AG04449 (cell line): ENCODE results near the gene HOXC11.

Experiments
- CTCF ChIA-PET: fragments of 350-600 bp; formaldehyde crosslinking; extraction: SDS; loops from one replicate; lab custom pipeline; 2021; ENCODE audit warnings: antibody characterized with exemption; lab: Yijun Ruan, JAX
- POLR2A ChIA-PET: fragments of 400-600, 350-600 bp; formaldehyde crosslinking; extraction: SDS; loops from one replicate; lab custom pipeline; 2020; ENCODE audit warnings: antibody characterized with exemption, inconsistent platforms; lab: Yijun Ruan, JAX
- DNase-seq: peaks from one replicate; pipeline ENCODE4 v3.0.0-alpha.2; 2010; ENCODE audit warnings: low read depth, low spot score
- H3K4me3 ChIP-seq: 2 replicates; pipeline ENCODE4 v1.5.1; 2011; ENCODE audit warnings: low read depth, mild to moderate bottlenecking, control low read depth, low read length
- CTCF ChIP-seq: IDR thresholded peaks from one replicate; pipeline ENCODE4 v1.5.1; 2011; ENCODE audit warnings: mild to moderate bottlenecking, moderate library complexity, low read length, control low read depth, inconsistent platforms; ENCODE audit not compliant: insufficient read depth; ENCODE audit errors: missing control alignments

HOXC11 gene

DNA sequence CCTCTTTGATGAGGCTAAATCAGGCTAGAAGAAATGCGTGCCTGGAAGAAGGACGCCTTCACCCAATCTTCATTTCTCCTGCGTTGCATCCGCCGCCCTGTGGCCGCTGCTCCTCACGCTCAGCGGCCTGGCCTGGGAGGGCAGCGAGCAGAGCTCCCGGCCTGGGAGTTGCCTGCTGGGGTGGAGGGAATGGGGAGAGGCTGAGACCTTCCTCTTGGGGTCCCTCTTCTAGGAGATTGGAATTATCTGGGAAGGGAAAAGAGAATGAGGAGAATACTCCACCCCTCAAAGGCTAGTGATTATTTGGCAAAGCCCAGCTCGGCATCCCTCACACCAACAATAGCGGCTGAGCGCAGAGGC lies 20.6 kb upstream of the HOXC11 start:
- no peak overlapping the region for H3K4me3 ChIP-seq
- ChIA-PET POLR2A (no interaction called here), CTCF (interaction anchor here (1.3 to 1.5 kb wide), 2 partner anchors 9 to 12 kb away, joined by 3 to 6 read pairs; no protein-coding TSS in a partner anchor)
- no peak for DNase-seq
- TF ChIP-seq CTCF: no peak

DNA sequence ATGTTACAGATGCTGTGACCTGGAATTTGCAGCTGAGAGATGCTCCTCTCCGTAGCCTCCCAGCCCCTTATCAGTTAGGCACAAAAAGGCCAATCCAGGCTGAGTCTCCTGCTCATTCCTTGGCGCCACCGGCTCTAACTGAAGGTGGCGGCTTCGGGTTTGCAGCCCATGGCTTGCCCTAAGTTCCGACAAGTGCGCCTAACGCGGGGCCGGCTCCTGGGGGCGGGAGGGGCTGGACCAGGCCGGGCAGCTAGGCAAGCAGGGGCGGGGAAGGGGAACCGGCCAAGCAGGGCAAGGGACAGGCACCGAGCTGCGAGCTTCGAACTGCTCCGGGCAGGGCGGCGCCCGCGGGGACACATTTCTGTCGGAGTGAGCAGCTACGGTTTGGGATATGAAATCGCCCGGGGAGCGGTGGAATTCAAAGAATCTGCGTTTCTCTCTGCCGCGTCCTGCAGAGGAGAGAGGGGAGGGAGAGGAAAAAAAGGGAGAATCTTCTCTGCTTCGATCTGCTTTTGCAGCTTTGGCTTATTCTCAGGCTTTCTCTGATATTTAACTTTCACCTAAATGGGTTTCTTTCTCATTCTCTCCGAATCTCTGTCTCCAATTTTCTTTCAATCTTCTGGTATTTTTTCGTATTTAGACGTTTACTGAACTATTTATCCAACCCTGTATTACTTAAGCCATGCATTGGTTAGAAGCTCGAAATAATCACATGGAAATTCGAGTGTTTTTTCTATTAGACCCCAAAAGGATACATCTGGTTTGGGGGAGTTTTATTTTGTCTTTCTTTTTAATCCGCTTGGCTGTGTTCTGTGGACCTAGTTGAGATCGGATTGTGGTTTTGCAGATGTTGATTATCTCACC lies 19.8 kb upstream of the HOXC11 start:
- no peak overlapping the region for H3K4me3 ChIP-seq
- no peak for DNase-seq
- TF ChIP-seq CTCF: no peak
- ChIA-PET POLR2A (no interaction called here), CTCF (interaction anchor here (1.1 to 1.8 kb wide), 3 partner anchors 9 to 207 kb away, joined by 3 to 6 read pairs (median 3); no protein-coding TSS in a partner anchor)

- ChIA-PET CTCF (interaction anchor here (0.8 to 1.8 kb wide), 4 partner anchors 8 to 208 kb away, joined by 3 to 6 read pairs (median 3); no protein-coding TSS in a partner anchor), POLR2A (no interaction called here)
- no peak overlapping the region for H3K4me3 ChIP-seq
- DNase-seq: no peak
- TF ChIP-seq CTCF: no peak
These were observed 18.9 kb upstream of the HOXC11 start for GRCh38 chr12:53953831-53954693.

DNA sequence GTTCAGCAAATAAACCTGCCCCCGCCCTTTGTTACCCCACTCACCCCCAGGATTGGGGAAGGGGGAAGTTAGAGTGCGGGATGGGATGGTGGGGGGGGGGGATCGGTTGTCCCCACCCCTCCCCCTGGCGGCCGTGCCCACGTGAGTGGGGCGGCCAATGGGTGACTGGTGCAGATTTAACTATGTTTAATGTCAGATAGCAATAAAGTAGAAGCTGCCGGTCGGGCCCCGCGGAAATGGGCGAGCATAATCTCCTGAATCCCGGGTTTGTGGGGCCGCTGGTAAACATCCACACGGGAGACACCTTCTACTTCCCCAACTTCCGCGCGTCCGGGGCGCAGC lies 18.3 kb upstream of the HOXC11 start, which contains the start of gene HOXC12:
Gene HOXC12 (plus strand): TSS at position 210 of the 342 bp plus-strand sequence. CDS start 27 bp downstream, at position 237.
- CTCF ChIA-PET: interaction anchor here (0.8 kb wide), 1 partner anchor 12 kb away, joined by 3 read pairs; no protein-coding TSS in a partner anchor
- TF ChIP-seq CTCF: no peak
- H3K4me3 ChIP-seq: peak within 1 kb of the TSS; percentile 18
- POLR2A ChIA-PET: no interaction called here
- no peak for DNase-seq

GRCh38 chr12:53955036-53955775 lies 17.7 kb upstream of the HOXC11 start:
- no peak for TF ChIP-seq CTCF
- peak overlapping the region; percentile 18 for H3K4me3 ChIP-seq
- POLR2A ChIA-PET: no interaction called here
- CTCF ChIA-PET: no interaction called here
- DNase-seq: no peak
